HFF-Myc (cell line): ENCODE results near the gene SNX19.

Experiments used
- DNase-seq: peaks from one replicate; pipeline ENCODE4 v3.0.0-alpha.2; 2011; ENCODE audit warnings: low read depth; ENCODE audit errors: extremely low read depth
- H3K4me3 ChIP-seq: replicated peaks from 2 replicates; pipeline ENCODE4 v1.5.1; 2011; ENCODE audit warnings: low read depth, mild to moderate bottlenecking, control low read depth, low read length
- TF ChIP-seq, protein P1 (sequence below): IDR thresholded peaks from 2 replicates; pipeline ENCODE4 v1.5.1; 2012; ENCODE audit warnings: mild to moderate bottlenecking, low read depth, low read length, control low read depth; ENCODE audit errors: missing control alignments

SNX19 gene

DNA sequence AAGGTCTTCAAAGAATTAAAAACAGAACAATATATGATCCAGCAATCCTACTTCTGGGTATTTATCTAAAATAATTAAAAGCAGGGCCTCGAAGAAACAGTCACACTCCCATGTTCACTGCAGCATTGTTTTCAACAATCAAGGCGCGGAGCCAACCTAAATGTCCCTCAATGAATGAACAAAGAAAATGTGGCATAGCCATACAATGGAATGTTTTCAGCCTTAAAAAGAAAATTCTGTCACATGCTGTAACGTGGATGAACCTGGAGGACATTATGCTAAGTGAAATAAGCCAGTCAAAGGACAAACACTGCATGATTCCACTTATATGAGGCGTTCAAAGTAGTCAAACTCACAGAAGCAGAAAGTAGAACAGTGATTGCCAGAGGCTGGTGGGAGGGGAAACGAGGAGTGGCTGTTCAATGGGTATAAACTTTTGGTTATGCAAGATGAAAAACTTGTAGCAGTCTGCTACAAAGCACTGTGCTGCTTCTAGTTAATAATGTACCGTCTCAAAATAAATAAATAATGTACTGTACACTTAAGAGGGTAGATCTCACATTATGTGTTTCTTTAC, 41.2 kb downstream of the SNX19 start:
- no peak for DNase-seq
- H3K4me3 ChIP-seq = no peak overlapping the region
- TF ChIP-seq, protein P1, sequence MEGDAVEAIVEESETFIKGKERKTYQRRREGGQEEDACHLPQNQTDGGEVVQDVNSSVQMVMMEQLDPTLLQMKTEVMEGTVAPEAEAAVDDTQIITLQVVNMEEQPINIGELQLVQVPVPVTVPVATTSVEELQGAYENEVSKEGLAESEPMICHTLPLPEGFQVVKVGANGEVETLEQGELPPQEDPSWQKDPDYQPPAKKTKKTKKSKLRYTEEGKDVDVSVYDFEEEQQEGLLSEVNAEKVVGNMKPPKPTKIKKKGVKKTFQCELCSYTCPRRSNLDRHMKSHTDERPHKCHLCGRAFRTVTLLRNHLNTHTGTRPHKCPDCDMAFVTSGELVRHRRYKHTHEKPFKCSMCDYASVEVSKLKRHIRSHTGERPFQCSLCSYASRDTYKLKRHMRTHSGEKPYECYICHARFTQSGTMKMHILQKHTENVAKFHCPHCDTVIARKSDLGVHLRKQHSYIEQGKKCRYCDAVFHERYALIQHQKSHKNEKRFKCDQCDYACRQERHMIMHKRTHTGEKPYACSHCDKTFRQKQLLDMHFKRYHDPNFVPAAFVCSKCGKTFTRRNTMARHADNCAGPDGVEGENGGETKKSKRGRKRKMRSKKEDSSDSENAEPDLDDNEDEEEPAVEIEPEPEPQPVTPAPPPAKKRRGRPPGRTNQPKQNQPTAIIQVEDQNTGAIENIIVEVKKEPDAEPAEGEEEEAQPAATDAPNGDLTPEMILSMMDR = no peak

DNA sequence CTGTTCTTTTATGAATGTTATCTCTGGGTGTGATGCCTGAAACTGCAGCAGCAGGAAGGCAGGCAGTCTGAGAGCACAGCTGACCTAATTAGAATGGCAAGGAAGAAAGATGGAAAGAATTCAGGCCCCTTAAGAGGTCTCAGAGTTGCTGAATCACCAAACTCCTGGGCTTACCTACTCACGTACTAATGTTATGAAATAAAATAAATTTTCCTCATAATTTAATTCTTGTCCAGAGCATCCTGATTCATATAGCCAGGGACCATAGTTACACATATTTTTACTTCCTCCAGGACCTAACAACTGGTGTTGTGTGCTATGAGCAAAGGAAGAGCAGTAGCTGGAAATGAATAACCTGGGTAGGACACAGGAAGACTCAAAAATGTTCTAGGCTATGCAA, 41.9 kb downstream of the SNX19 start:
- no peak overlapping the region for H3K4me3 ChIP-seq
- no peak for DNase-seq
- TF ChIP-seq, protein P1 = no peak

DNA sequence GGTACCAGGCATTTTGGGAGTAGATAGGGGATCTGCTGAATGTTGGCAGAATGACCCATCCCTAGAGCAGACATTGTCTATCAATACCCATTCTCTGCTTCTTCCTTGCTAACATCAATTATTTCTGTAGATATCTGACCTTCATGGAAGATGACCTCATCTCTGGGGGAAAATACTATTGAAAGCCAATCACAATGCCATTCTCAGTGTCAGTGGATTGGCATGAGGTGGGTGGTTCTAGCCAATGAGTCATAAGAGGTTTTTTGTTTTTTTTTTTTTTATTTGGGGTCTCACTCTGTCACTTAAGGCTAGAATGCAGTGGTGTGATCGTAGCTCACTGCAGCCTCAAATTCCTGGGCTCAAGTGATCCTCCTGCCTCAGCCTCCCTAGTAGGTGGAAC, 42.5 kb downstream of the SNX19 start:
- no peak overlapping the region for H3K4me3 ChIP-seq
- no peak for DNase-seq
- TF ChIP-seq, protein P1 = no peak

DNA sequence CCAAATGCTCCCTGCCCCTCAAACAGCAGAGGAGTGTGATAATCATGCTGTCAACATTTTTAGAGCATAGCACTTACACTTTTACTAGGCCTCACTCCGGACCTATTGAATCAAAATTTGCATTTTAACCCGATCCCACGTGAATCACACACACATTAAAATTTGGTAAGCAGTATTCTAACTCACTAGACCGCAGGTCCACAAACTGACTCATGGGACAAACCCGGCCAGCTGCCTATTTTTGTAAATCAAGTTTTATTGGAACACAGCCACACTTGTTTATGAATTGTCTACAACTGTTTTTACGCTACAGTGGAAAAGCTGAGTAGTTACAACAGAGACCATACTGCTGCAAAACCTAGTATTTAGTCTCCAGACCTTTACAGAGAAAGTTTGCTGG, 43.3 kb downstream of the SNX19 start:
- H3K4me3 ChIP-seq = no peak overlapping the region
- no peak for DNase-seq
- TF ChIP-seq, protein P1 = no peak

DNA sequence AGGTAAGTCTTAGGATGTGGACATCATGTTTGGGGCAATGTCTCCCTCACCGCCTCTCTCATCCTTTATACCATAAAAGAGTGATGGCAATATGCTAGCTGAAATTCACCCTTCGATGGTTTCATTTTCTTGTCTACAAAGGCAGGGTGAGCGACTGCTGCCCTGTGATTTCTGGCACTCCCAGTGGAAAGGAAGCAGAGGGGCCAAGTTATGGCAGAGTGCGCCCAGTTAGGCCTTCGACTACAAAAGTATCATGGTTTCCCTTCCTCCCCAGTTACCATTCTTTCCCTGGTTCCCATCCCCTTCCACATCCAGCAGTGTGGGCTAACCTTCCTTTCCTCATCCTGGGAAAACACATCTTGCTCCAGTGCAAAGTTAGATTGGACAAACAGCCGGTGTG, 43.8 kb downstream of the SNX19 start:
- no peak overlapping the region for H3K4me3 ChIP-seq
- DNase-seq = no peak
- TF ChIP-seq, protein P1 = no peak

DNA sequence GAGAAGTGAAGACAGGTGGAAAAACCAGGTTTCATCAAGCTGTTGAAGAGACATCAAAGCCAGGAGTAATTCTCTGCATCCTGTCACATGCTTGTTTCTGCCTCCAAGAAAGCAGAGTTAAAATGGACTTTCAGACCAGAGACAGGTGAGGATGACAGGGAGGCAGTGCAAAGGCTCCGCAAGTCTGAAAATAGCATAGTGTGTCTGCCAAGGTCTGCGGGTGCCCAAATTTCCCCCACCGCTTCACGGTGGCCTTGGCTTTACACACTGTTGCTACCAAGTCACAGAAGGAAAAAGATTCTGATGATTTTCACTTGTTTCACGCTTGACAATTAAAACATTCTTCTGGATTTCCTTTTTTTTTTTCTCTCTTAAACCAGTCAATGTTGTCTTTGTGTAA, 44.2 kb downstream of the SNX19 start:
- DNase-seq = no peak
- TF ChIP-seq, protein P1 = no peak

GRCh38 chr11:130871616-130872015, 44.7 kb downstream of the SNX19 start:
- TF ChIP-seq, protein P1 = no peak
- DNase-seq = no peak
- no peak overlapping the region for H3K4me3 ChIP-seq

More for the DNA sequence above, 44.2 kb downstream of the SNX19 start:
- no peak overlapping the region for H3K4me3 ChIP-seq
